IPS-15b (cell line): ENCODE data around the gene STX16.
A peak's percentile ranks its signal among the peaks of the same experiment; 100 is the strongest.

Experiments
- H3K27me3 ChIP-seq: one replicate; pipeline ENCODE4 v1.6.1; 2013; ENCODE audit warnings: low read length; ENCODE audit not compliant: control insufficient read depth, insufficient read depth
- H3K36me3 ChIP-seq: one replicate; pipeline ENCODE4 v1.6.1; 2013; ENCODE audit warnings: low read length; ENCODE audit not compliant: control insufficient read depth, insufficient read depth
- H3K4me1 ChIP-seq: one replicate; pipeline ENCODE4 v1.6.1; 2013; ENCODE audit warnings: mild to moderate bottlenecking, low read length; ENCODE audit not compliant: control insufficient read depth, insufficient read depth
- H3K4me3 ChIP-seq: one replicate; pipeline ENCODE4 v1.5.1; 2013; ENCODE audit warnings: low read depth, low read length
- H3K9ac ChIP-seq: one replicate; pipeline ENCODE4 v1.6.1; 2013; ENCODE audit warnings: low read depth, mild to moderate bottlenecking, low read length
- H3K9me3 ChIP-seq: one replicate; pipeline ENCODE4 v1.6.1; 2013; ENCODE audit warnings: mild to moderate bottlenecking, low read length; ENCODE audit not compliant: control insufficient read depth, insufficient read depth

Gene STX16

DNA sequence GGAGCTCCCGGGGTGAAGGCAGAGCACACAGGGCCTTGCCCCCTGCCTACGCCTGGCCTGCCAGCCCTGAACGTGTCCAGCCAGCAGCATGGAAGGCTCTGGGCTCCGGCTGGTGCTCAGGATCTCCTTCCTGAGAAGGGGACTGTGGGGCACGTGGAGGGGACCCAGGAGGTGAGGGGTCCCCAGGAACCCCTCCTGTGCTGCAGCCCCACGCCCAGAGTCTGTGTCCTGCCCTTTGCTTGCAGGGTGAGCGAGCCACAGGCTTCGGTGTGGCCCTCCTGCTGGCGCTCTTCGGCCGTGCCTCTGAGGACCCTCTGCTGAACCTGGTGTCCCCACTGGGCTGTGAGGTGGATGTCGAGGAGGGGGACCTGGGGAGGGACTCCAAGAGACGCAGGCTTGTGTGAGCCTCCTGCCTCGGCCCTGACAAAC is 63.9 kb downstream of the STX16 start:
- Histone ChIP-seq H3K9me3 (no peaks in the 10 kb centered on the region), H3K9ac (peak overlapping the region; percentile 24), H3K36me3 (peaks cover 6% of the 10 kb centered on the region), H3K4me1 (no peaks in the 10 kb centered on the region), H3K4me3 (no peak overlapping the region), H3K27me3 (no peaks in the 10 kb centered on the region)

DNA sequence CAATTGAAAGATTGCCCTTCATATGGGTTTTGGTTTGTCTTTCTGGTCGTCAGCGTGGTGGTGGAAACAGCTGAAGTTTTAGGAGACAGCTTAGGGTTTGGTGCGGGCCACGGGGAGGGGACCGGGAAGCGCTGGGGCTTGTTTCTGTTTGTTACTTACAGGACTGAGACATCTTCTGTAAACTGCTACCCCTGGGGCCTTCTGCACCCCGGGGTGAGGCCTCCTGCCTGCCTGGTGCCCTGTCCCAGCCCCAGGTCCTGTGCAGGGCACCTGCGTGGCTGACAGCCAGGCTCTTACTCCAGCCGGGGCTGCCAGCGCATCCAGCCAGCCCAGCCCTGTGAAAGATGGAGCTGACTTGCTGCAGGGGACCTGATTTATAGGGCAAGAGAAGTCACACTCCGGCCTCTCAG is 64.3 kb downstream of the STX16 start:
- Histone ChIP-seq H3K4me1 (no peaks in the 10 kb centered on the region), H3K36me3 (peaks cover 6% of the 10 kb centered on the region), H3K9ac (peak overlapping the region; percentile 24), H3K9me3 (no peaks in the 10 kb centered on the region), H3K27me3 (no peaks in the 10 kb centered on the region), H3K4me3 (no peak overlapping the region)

DNA sequence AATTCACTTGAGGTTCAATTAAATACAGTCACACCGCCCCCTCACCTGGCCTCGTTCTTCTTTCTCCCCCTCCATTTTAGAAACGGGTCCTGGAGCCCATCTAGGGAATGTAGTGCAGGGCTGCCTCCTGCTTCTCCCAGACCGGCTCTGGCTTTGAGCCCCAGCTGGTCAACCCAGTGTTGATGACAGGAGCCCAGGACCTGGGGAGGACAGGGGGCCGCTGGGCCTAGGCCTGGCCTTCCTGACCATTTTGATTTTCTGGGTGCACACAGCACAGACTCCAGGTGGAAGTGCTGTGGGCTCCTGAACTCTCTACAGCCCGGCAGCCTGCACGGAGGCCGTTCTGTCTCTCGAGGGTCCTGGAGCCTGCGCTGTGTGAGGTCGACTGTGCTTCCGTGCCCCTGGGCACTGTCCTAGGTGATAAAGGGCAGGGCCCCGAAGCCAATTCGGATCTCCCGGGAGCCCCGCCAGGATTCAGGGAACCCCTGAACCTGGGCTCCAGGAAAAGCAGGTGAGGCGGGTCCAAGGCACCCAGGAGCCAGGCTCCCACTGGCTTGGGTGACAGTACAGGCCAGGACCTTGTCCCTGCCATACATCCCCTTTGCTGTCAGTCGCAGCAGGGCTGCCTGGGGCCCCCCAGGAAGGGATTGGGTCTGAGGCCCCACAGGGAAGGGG is 64.9 kb downstream of the STX16 start:
- Histone ChIP-seq H3K36me3 (peaks cover 6% of the 10 kb centered on the region), H3K4me3 (no peak overlapping the region), H3K9me3 (no peaks in the 10 kb centered on the region), H3K9ac (no peak overlapping the region), H3K4me1 (no peaks in the 10 kb centered on the region), H3K27me3 (no peaks in the 10 kb centered on the region)

DNA sequence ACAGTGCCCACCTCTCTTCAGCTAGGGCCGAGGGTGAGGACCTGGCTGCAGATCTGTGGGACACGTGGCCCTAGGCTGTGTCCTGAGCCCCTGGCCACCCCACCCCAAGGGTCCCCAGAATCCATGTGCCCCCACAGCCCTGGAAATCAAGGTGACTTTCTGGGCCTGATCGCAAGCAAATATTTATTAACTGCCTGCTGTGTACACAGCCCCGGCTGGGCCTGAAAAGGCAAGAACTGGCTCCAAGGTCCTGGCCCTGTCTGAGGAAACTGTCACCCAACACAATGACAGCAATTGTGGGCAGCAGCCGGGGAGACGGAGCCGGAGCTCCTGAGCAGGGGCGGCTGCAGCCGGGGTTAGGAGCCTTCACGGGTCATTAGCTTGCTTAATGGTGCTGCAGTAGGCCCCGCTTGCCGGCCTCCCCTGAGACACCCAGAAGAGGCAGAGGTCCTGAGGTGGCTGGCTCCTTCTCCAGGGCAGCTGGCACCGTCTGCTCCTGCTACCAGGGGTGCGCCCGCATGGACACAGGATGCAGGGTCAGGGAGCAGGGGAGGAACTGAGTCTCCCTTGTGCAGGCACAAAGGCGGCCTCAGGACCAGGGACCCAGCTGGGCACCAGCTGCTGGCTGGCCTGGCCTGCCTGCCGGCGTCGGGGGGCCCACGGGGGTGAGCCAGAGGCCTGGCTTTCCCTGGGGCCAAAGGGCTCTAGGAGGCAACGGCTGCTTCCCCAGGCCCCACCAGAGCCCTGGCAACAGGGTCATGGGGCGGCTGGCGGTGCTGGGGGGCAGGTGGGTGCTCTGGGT is 65.6 kb downstream of the STX16 start:
- Histone ChIP-seq H3K4me1 (no peaks in the 10 kb centered on the region), H3K36me3 (peaks cover 6% of the 10 kb centered on the region), H3K9ac (no peak overlapping the region), H3K27me3 (no peaks in the 10 kb centered on the region), H3K9me3 (no peaks in the 10 kb centered on the region), H3K4me3 (no peak overlapping the region)

DNA sequence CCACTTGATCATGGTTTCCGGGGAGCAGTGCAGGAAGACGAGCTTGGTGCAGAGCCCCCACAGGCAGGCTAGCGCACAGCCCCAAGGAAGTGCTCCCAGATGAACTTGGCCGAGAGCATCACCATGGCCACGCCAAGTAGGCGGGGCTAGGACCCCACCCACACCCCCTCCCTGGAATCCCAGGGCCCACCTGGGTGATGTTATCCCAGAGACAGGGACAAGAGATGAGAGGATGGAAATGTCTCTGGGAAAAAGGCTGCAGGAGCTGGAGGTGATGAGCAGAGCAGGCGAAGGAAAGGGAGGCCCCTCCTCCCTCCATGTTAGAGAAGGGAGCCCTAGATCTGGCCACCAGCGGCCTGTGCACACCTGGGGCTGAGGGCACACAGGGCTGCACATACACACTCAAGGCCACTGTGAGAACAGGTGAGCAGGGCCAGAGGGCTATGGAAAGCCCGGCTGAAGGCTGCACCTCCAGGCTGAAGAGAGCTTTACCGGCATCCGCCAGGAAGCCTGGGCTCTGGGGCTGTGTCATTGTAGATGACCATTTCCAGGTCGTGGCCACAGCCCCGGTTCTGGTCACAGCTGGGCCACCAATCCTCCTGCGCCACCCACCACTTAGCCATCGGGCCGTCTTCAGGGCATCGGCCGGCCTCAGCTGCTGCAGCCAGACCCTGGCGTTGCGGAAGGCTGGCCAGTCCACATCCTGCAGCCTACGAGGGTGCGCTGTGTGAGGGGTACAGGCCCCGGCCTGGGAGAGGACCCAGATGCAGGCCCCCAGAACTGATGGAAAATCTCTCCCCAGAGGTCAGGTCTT is 66.4 kb downstream of the STX16 start:
- no peaks in the 10 kb centered on the region for H3K4me1 ChIP-seq
- no peak overlapping the region for H3K4me3 ChIP-seq
- H3K36me3 ChIP-seq, result peaks cover 6% of the 10 kb centered on the region
- H3K9me3 ChIP-seq, result no peaks in the 10 kb centered on the region
- no peak overlapping the region for H3K9ac ChIP-seq
- H3K27me3 ChIP-seq, result no peaks in the 10 kb centered on the region

DNA sequence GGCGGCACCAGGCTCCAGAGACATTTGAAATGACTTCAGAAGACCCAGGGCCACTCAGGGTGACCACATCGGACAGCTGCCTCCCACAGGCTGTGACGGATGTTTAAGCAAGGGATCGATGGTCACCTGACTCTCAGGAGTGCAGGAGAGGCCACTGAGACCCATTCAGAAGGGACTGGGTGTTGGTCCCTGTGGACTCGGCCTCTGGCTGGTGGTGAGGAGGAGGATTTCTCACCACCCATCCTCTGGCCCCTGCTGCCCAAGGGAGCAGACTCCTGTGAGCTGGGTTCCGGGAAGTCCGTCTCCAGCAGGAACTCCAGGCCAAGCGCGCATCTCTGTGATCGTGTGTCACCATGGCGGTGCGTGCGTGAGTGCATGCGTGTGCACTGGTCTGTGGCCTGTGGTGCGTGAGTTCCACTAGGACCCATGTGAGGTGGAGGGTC is 67.1 kb downstream of the STX16 start:
- no peak overlapping the region for H3K9ac ChIP-seq
- peaks cover 6% of the 10 kb centered on the region for H3K36me3 ChIP-seq
- no peaks in the 10 kb centered on the region for H3K4me1 ChIP-seq
- H3K27me3 ChIP-seq, result no peaks in the 10 kb centered on the region
- H3K4me3 ChIP-seq, result no peak overlapping the region
- H3K9me3 ChIP-seq, result no peaks in the 10 kb centered on the region

DNA sequence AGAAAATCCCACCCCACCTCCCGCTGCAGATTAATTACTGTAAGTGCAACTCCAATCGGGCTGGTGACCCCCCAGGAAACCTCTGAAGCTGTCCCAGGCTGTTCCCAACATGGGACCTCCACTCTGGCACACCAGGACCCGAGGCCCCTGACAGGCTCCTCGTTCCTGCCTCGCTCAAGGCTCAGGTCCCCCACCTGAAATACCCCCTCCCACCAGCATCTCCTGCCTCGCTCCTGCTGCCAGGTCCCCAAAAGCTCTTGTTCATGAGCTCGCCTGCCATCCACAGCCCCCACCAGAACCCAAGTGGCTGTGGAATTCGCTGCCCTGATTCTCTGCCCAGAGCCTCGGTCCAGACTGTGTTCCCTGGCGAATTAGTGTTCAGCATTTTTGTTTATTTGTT is 67.6 kb downstream of the STX16 start:
- H3K27me3 ChIP-seq, result no peaks in the 10 kb centered on the region
- no peak overlapping the region for H3K9ac ChIP-seq
- no peaks in the 10 kb centered on the region for H3K4me1 ChIP-seq
- H3K36me3 ChIP-seq, result peaks cover 6% of the 10 kb centered on the region
- no peaks in the 10 kb centered on the region for H3K9me3 ChIP-seq
- H3K4me3 ChIP-seq, result no peak overlapping the region

DNA sequence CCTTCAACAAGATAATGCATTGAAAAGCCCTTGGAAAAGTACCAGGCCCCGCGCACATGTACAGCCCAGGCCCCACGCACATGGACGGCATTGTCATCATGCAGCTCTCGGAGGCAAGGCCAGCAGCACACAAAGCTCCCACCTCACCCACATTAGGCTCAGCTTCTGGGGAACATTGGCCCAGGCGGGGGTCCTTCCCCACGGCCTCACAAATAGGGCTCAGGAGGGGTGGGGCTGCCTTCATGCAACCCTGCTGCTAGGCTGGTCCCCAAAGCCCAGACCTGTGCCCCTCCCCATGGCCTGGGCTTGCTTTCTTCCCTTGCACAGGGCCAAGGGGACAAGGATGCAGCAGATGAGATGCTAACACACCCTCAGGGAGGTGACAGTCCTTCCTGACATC is 68.2 kb downstream of the STX16 start:
- H3K27me3 ChIP-seq, result no peaks in the 10 kb centered on the region
- H3K9ac ChIP-seq, result no peak overlapping the region

DNA sequence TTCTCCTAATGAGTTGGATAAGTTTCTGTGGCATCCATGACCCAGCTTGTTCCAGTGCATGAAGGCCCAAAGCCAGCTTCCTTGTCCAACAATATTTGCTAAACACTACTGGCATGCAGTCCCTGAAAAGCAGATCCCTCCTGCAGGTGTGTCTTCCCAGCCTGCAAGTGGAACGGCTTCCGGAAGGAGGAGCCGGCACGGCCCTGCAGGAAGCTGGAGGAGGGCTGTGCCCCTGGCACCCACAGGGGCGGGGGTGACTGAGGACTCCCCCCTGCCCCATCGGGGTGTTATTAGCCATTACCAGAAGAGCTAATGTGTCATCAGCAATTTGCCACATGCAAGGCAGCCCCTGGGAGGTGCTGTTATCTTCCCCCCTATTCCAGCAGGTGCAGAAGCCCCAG is 68.9 kb downstream of the STX16 start:
- no peaks in the 10 kb centered on the region for H3K27me3 ChIP-seq
- no peak overlapping the region for H3K4me3 ChIP-seq
- no peaks in the 10 kb centered on the region for H3K9me3 ChIP-seq
- H3K9ac ChIP-seq, result no peak overlapping the region
- no peaks in the 10 kb centered on the region for H3K4me1 ChIP-seq
- H3K36me3 ChIP-seq, result peaks cover 3% of the 10 kb centered on the region

More for the DNA sequence above, 68.2 kb downstream of the STX16 start:
- Histone ChIP-seq H3K4me3 (no peak overlapping the region), H3K4me1 (no peaks in the 10 kb centered on the region), H3K36me3 (peaks cover 3% of the 10 kb centered on the region), H3K9me3 (no peaks in the 10 kb centered on the region)

DNA sequence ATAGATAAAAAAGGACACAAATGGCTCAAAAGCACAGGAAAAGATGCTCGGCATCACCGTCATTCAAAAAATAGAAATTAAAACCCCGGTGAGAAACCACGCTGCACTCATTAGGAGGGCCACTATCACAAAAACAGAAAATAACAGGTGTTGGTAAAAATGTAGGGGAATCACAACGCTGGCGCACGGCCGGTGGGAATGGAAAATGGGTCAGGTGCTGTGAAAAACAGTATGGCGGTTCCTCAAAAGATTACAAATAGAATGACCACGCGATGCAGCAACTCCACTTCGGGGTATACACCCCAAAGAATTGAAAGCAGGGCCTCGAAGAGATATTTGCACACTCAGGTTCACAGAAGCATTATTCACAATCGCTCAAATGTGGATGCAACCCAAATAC is 69.8 kb downstream of the STX16 start:
- no peak overlapping the region for H3K9ac ChIP-seq
- H3K4me1 ChIP-seq, result no peaks in the 10 kb centered on the region
- H3K27me3 ChIP-seq, result no peaks in the 10 kb centered on the region
- H3K4me3 ChIP-seq, result no peak overlapping the region
- H3K9me3 ChIP-seq, result no peaks in the 10 kb centered on the region
- peaks cover 3% of the 10 kb centered on the region for H3K36me3 ChIP-seq

DNA sequence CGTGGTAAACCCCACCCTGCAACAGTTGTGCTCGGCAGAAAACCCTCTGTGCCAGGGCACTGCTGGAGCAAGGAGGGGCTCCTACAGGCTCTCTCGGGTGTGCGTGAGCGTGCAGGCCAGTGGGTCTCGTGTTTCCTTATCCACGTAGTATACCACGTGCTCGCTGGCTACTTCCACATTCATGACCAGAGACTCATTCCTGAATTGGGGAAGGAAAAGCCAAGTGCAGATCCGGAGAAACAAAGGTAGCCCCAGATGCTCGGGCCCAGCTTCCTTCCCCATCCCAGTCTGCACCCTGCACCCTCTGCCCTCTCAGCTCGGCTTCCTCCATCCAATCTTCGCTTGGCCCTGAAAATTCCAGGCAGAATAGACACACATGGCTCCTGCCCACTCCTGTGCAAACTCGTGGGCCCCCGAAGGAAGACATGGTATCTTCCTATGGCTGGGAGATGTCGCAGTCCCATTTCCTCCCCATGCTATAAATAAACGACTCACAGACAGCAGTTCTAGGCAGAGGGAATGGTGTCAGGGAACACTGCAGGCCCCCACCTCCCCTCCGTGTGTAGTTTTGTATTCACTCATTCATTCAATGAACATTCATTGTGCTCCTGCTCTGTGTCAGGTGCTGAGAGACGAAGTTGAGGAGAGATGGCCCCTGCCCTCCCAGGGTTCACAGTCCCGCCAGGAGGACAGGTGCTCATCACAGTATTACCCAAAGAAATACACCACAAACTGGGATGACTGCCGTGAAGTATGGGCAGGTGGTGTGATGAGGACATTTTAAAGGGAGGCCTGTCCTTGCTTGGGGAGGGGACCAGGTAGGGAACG is 71.1 kb downstream of the STX16 start:
- Histone ChIP-seq H3K27me3 (no peaks in the 10 kb centered on the region), H3K36me3 (peaks cover 3% of the 10 kb centered on the region), H3K4me1 (no peaks in the 10 kb centered on the region), H3K4me3 (no peak overlapping the region), H3K9ac (no peak overlapping the region), H3K9me3 (no peaks in the 10 kb centered on the region)
